Liver (tissue), 3 donors: ENCODE measurements around the gene ZDHHC11B.

Experiments
- CTCF ChIP-seq: fragments of 150-350 bp; IDR thresholded peaks from 2 replicates; pipeline ENCODE4 v1.5.1; 2017; ENCODE audit warnings: improper control_type of control experiment, low read depth, low read length; ENCODE audit not compliant: missing input control
- EGR1 ChIP-seq, 2 donors: IDR thresholded peaks; 2 replicates each; pipeline ENCODE4 v1.6.1; 2016 to 2018; ENCODE audit warnings: antibody characterized with exemption in 2 of 2, low read depth in 2 of 2
- GABPA ChIP-seq, 2 donors: IDR thresholded peaks in 1 of 2; conservative IDR thresholded peaks in 1 of 2; 2 replicates each; pipeline ENCODE4 v1.6.1; 2016; ENCODE audit warnings: antibody characterized with exemption in 2 of 2, mild to moderate bottlenecking in 1 of 2, moderate library complexity in 1 of 2
- JUND ChIP-seq, 2 donors: IDR thresholded peaks; 2 replicates each; pipeline ENCODE4 v1.6.1; 2016; ENCODE audit warnings: antibody characterized with exemption in 2 of 2
- donor health status: healthy.
- donor health status: healthy.

GRCh38 chr5:801472-801871 is 16.9 kb upstream of the ZDHHC11B start:
- no peak for TF ChIP-seq CTCF
- TF ChIP-seq EGR1 (IDR thresholded peaks at IDR 0.05; ENCODE audit: low read depth in 2 of 2) = no peak
- no peak for TF ChIP-seq GABPA (IDR thresholded peaks at IDR 0.05 in 1 of 2, conservative IDR thresholded peaks at IDR 0.05 in 1 of 2)
- no peak for TF ChIP-seq JUND (IDR thresholded peaks at IDR 0.05)
